Right kidney (tissue), 9 donors: ENCODE data around the gene B9D1.
A peak's percentile ranks its signal among the peaks of the same experiment; 100 is the strongest.

Experiments
- DNase-seq: peaks from one replicate; pipeline ENCODE4 v3.0.0-alpha.2; 2016
- long read RNA-seq, 8 donors: transcript quantifications; one replicate each; lab custom pipeline, GENCODE V29; 2026

B9D1 gene
- long read RNA-seq, donor 1, transcript B9D1-201 (7 exons, 908 nt), result major isoform, 20 of 46 reads
- long read RNA-seq, donor 1, partial matches to known transcripts, result 17 of 46 reads
- long read RNA-seq, donor 1, other reads (novel, unspliced or antisense), result 0 of 46 reads
- long read RNA-seq, donor 2, transcript B9D1-201 (7 exons, 908 nt), result major isoform, 13 of 21 reads
- long read RNA-seq, donor 2, partial matches to known transcripts, result 0 of 21 reads
- long read RNA-seq, donor 2, other reads (novel, unspliced or antisense), result 0 of 21 reads
- long read RNA-seq, donor 3, partial matches to known transcripts, result 0 of 2 reads
- long read RNA-seq, donor 3, other reads (novel, unspliced or antisense), result 0 of 2 reads
- long read RNA-seq, donor 4, transcript B9D1-201 (7 exons, 908 nt), result major isoform, 11 of 16 reads
- long read RNA-seq, donor 4, partial matches to known transcripts, result 0 of 16 reads
- long read RNA-seq, donor 4, other reads (novel, unspliced or antisense), result 0 of 16 reads
- long read RNA-seq, donor 5, transcript B9D1-201 (7 exons, 908 nt), result major isoform, 15 of 143 reads
- long read RNA-seq, donor 5, partial matches to known transcripts, result 119 of 143 reads
- long read RNA-seq, donor 5, other reads (novel, unspliced or antisense), result 0 of 143 reads
- long read RNA-seq, donor 6, transcript B9D1-205 (6 exons, 601 nt), result minor isoform, 6 of 25 reads
- long read RNA-seq, donor 6, transcript B9D1-201 (7 exons, 908 nt), result major isoform, 11 of 25 reads
- long read RNA-seq, donor 6, partial matches to known transcripts, result 0 of 25 reads
- long read RNA-seq, donor 6, other reads (novel, unspliced or antisense), result 0 of 25 reads
- long read RNA-seq, donor 7, result 0 reads
- long read RNA-seq, donor 8, transcript B9D1-201 (7 exons, 908 nt), result major isoform, 14 of 48 reads
- long read RNA-seq, donor 8, partial matches to known transcripts, result 21 of 48 reads
- long read RNA-seq, donor 8, other reads (novel, unspliced or antisense), result 0 of 48 reads

- DNase-seq, result peak; percentile 97
These were observed at the start of gene B9D1 for GRCh38 chr17:19362277-19363113. Gene B9D1 (minus strand): TSS chr17:19362723. CDS start chr17:19362569, 154 bp downstream.

- no peak for DNase-seq
These were observed 49.1 kb upstream of the B9D1 start for GRCh38 chr17:19411631-19412030.

GRCh38 chr17:19410875-19411620 is 48.5 kb upstream of the B9D1 start, which contains the start of gene RNF112:
Gene RNF112 (plus strand): TSS chr17:19411232. CDS start chr17:19411409, 177 bp downstream.
- DNase-seq, result no peak

GRCh38 chr17:19410091-19410490 is 47.6 kb upstream of the B9D1 start:
- DNase-seq, result no peak

- DNase-seq, result no peak
These were observed 47.0 kb upstream of the B9D1 start for GRCh38 chr17:19409509-19409908.

GRCh38 chr17:19409066-19409465 is 46.5 kb upstream of the B9D1 start:
- DNase-seq, result no peak

GRCh38 chr17:19408346-19408710 is 45.8 kb upstream of the B9D1 start:
- DNase-seq, result no peak

GRCh38 chr17:19407601-19408345 is 45.2 kb upstream of the B9D1 start:
- no peak for DNase-seq

GRCh38 chr17:19405114-19405513 is 42.6 kb upstream of the B9D1 start:
- no peak for DNase-seq

GRCh38 chr17:19404264-19404663 is 41.7 kb upstream of the B9D1 start:
- no peak for DNase-seq

GRCh38 chr17:19403021-19403420 is 40.5 kb upstream of the B9D1 start:
- DNase-seq, result no peak

- DNase-seq, result no peak
These were observed 39.6 kb upstream of the B9D1 start for GRCh38 chr17:19402171-19402570.

- no peak for DNase-seq
These were observed 38.9 kb upstream of the B9D1 start for GRCh38 chr17:19401321-19402010.

- no peak for DNase-seq
These were observed 37.4 kb upstream of the B9D1 start for GRCh38 chr17:19399750-19400450.

- DNase-seq, result peak; percentile 45
These were observed 36.0 kb upstream of the B9D1 start for GRCh38 chr17:19398301-19399181.

GRCh38 chr17:19397556-19398041 is 35.1 kb upstream of the B9D1 start:
- no peak for DNase-seq

GRCh38 chr17:19392303-19392702 is 29.8 kb upstream of the B9D1 start:
- DNase-seq, result no peak

GRCh38 chr17:19391432-19391831 is 28.9 kb upstream of the B9D1 start:
- no peak for DNase-seq
